IMR-90 (cell line): ENCODE results near the gene PTCD1. TPM values are rescaled to one million over a fixed set of nuclear protein-coding genes. Genes with fewer than 3 reads are reported as not detected.

Experiments
- ATAC-seq: fragments of 200-7000 bp; cut with Tn5 transposase; 2 replicates; pipeline ENCODE4 v1.9.1; 2020; ENCODE audit warnings: low read depth, mild to moderate bottlenecking, moderate library complexity
- BruUV-seq: library from RNA; stranded (reverse); fragments of 400-500 nt; replicated peaks from 2 replicates; lab custom pipeline; 2021; lab: Mats Ljungman, UMichigan
- CTCF ChIA-PET: fragments of 300-600 bp; formaldehyde crosslinking; extraction: SDS; loops from one replicate; lab custom pipeline; 2021; ENCODE audit warnings: antibody characterized with exemption; lab: Yijun Ruan, JAX
- POLR2A ChIA-PET: fragments of 300-600 bp; sonication (Branson Sonifier 250); formaldehyde crosslinking; loops from one replicate; lab custom pipeline; 2022; ENCODE audit warnings: antibody characterized with exemption; ENCODE audit not compliant: unreplicated experiment; lab: Charles Lee
- DNase-seq: peaks from one replicate; pipeline ENCODE4 v3.0.0; 2013
- H2AFZ ChIP-seq: replicated peaks from 2 replicates; pipeline ENCODE3; 2013; ENCODE audit warnings: low read length, mild to moderate bottlenecking; ENCODE audit not compliant: poor library complexity
- H2AK5ac ChIP-seq: 2 replicates; pipeline ENCODE4 v1.6.1; 2013; ENCODE audit warnings: low read depth, low read length, inconsistent platforms
- H2AK9ac ChIP-seq: replicated peaks from 2 replicates; pipeline ENCODE3; 2013; ENCODE audit warnings: mild to moderate bottlenecking, low read depth, low read length, moderate library complexity; ENCODE audit not compliant: poor library complexity
- H2BK120ac ChIP-seq: 2 replicates; pipeline ENCODE4 v1.6.1; 2013; ENCODE audit warnings: low read depth, low read length, inconsistent platforms
- H2BK15ac ChIP-seq: 3 replicates; pipeline ENCODE4 v1.6.1; 2013; ENCODE audit warnings: low read depth, low read length, inconsistent platforms
- H2BK20ac ChIP-seq: 2 replicates; pipeline ENCODE4 v1.6.1; 2013; ENCODE audit warnings: low read depth, mild to moderate bottlenecking, inconsistent platforms, low read length, moderate library complexity
- H2BK5ac ChIP-seq: 2 replicates; pipeline ENCODE4 v1.6.1; 2013; ENCODE audit warnings: mild to moderate bottlenecking, low read depth, low read length, inconsistent platforms; ENCODE audit not compliant: poor library complexity, severe bottlenecking
- H3K14ac ChIP-seq: replicated peaks from 2 replicates; pipeline ENCODE4 v1.6.1; 2013; ENCODE audit warnings: low read depth, low read length, inconsistent platforms
- H3K18ac ChIP-seq: 2 replicates; pipeline ENCODE4 v1.6.1; 2013; ENCODE audit warnings: low read depth, low read length, control low read depth
- H3K23ac ChIP-seq: 2 replicates; pipeline ENCODE4 v1.6.1; 2013; ENCODE audit warnings: low read depth, low read length, inconsistent platforms
- H3K27ac ChIP-seq: 2 replicates; pipeline ENCODE4 v1.5.1; 2013; ENCODE audit warnings: mild to moderate bottlenecking, control low read depth, low read length; ENCODE audit not compliant: insufficient read depth
- H3K27me3 ChIP-seq: 2 replicates; pipeline ENCODE4 v1.6.1; 2013; ENCODE audit warnings: low read length; ENCODE audit not compliant: control insufficient read depth, insufficient read depth
- H3K36me3 ChIP-seq: 2 replicates; pipeline ENCODE4 v1.6.1; 2013; ENCODE audit warnings: low read length, mixed read lengths; ENCODE audit not compliant: control insufficient read depth, insufficient read depth
- H3K4ac ChIP-seq: 2 replicates; pipeline ENCODE4 v1.6.1; 2013; ENCODE audit warnings: low read depth, low read length, inconsistent platforms
- H3K4me1 ChIP-seq: 2 replicates; pipeline ENCODE4 v1.6.1; 2013; ENCODE audit warnings: low read length, mixed read lengths; ENCODE audit not compliant: control insufficient read depth, insufficient read depth
- H3K4me2 ChIP-seq: 2 replicates; pipeline ENCODE4 v1.6.1; 2013; ENCODE audit warnings: low read depth, mild to moderate bottlenecking, control low read depth, low read length, moderate library complexity
- H3K4me3 ChIP-seq: 2 replicates; pipeline ENCODE4 v1.5.1; 2013; ENCODE audit warnings: low read depth, mild to moderate bottlenecking, control low read depth, low read length, moderate library complexity; ENCODE audit not compliant: insufficient read depth
- H3K56ac ChIP-seq: 2 replicates; pipeline ENCODE4 v1.6.1; 2013; ENCODE audit warnings: low read length, inconsistent platforms; ENCODE audit not compliant: insufficient read depth; ENCODE audit errors: extremely low read depth
- H3K79me1 ChIP-seq, 2 experiments: 2 replicates each; pipeline ENCODE4 v1.6.1; 2013; ENCODE audit warnings: low read length in 2 of 2, inconsistent platforms in 1 of 2, low read depth in 1 of 2
- H3K9ac ChIP-seq: 2 replicates; pipeline ENCODE4 v1.6.1; 2013; ENCODE audit warnings: low read depth, low read length, control low read depth
- H3K9me1 ChIP-seq: 2 replicates; pipeline ENCODE4 v1.6.1; 2013; ENCODE audit warnings: low read length, inconsistent platforms; ENCODE audit not compliant: insufficient read depth
- H3K9me3 ChIP-seq: 2 replicates; pipeline ENCODE4 v1.6.1; 2013; ENCODE audit warnings: low read length; ENCODE audit not compliant: control insufficient read depth, insufficient read depth
- H4K20me1 ChIP-seq: 2 replicates; pipeline ENCODE4 v1.6.1; 2013; ENCODE audit warnings: low read length, inconsistent platforms; ENCODE audit not compliant: insufficient read depth
- H4K5ac ChIP-seq: 2 replicates; pipeline ENCODE4 v1.6.1; 2013; ENCODE audit warnings: mild to moderate bottlenecking, low read depth, low read length, control low read depth
- H4K8ac ChIP-seq, 2 experiments: 2 replicates each; pipeline ENCODE4 v1.6.1; 2013; ENCODE audit warnings: low read depth in 2 of 2, low read length in 2 of 2, control low read depth in 1 of 2, inconsistent platforms in 1 of 2
- H4K91ac ChIP-seq: 2 replicates; pipeline ENCODE4 v1.6.1; 2013; ENCODE audit warnings: low read depth, low read length, inconsistent platforms; ENCODE audit not compliant: insufficient read depth
- BHLHE40 ChIP-seq: fragments of 150-350 bp; IDR thresholded peaks from 2 replicates; pipeline ENCODE4 v1.6.1; 2016; ENCODE audit warnings: mild to moderate bottlenecking, low read depth, low read length
- MAFK ChIP-seq: IDR thresholded peaks from 2 replicates; pipeline ENCODE4 v1.6.1; 2012; ENCODE audit warnings: low read depth, low read length, improper control_type of control experiment
- MAZ ChIP-seq: IDR thresholded peaks from 2 replicates; pipeline ENCODE4 v1.6.1; 2012; ENCODE audit warnings: low read depth, mild to moderate bottlenecking, low read length, improper control_type of control experiment, moderate library complexity, borderline replicate concordance
- MXI1 ChIP-seq: IDR thresholded peaks from 2 replicates; pipeline ENCODE4 v1.6.1; 2012; ENCODE audit warnings: low read depth, mild to moderate bottlenecking, low read length, moderate library complexity, borderline replicate concordance
- NFE2L2 ChIP-seq: fragments of 150-350 bp; IDR thresholded peaks from 2 replicates; pipeline ENCODE4 v1.6.1; 2016; ENCODE audit warnings: low read depth, mild to moderate bottlenecking, low read length
- POLR2A ChIP-seq: IDR thresholded peaks from 2 replicates; pipeline ENCODE4 v1.6.1; 2012; ENCODE audit warnings: mild to moderate bottlenecking, low read depth, low read length
- RCOR1 ChIP-seq: IDR thresholded peaks from 2 replicates; pipeline ENCODE4 v1.6.1; 2012; ENCODE audit warnings: mild to moderate bottlenecking, low read length, improper control_type of control experiment; ENCODE audit not compliant: insufficient replicate concordance
- RFX5 ChIP-seq: IDR thresholded peaks from 2 replicates; pipeline ENCODE4 v1.8.0; 2012; ENCODE audit warnings: low read depth, mild to moderate bottlenecking, low read length, moderate library complexity
- SMC3 ChIP-seq: fragments of 150-350 bp; IDR thresholded peaks from 2 replicates; pipeline ENCODE4 v1.6.1; 2016; ENCODE audit warnings: low read depth, mild to moderate bottlenecking, antibody characterized with exemption, low read length, moderate library complexity
- WGBS, 2 experiments: methylation state at CpG; one replicate each; pipeline versions ENCODE4 v1.1.5 to v1.1.7; 2013; ENCODE audit warnings: missing lambda C conversion rate in 2 of 2; ENCODE audit not compliant: insufficient read length in 1 of 2; ENCODE audit errors: extremely low coverage in 2 of 2; 5-methylcytosine and 5-hydroxymethylcytosine counted together
- dilution Hi-C: fragments of 300-500 bp; cut with HindIII; formaldehyde crosslinking; loops from one replicate; pipeline ENCODE4 v1.14.3; 2018; ENCODE audit warnings: low sequenced_read_pairs; ENCODE audit not compliant: unreplicated experiment
- in situ Hi-C: fragments of 300-500 bp; cut with MboI; formaldehyde crosslinking; loops from 3 replicates; pipeline ENCODE4 v1.14.3; 2019; ENCODE audit warnings: low sequenced_read_pairs, inconsistent platforms, mixed read lengths
- intact Hi-C: fragments of 100-400 bp; cut with micrococcal nuclease; formaldehyde crosslinking; loops from 2 replicates; pipeline ENCODE4 v1.10.0; 2022
- polyA plus RNA-seq, 3 experiments: library from polyadenylated mRNA; depleted of rRNA; stranded (reverse); fragments of >200 nt; gene quantifications; 2 replicates each; pipeline ENCODE4 v1.2.3, GENCODE V29; 2012; ENCODE audit warnings: low replicate concordance in 1 of 3
- total RNA-seq: library from RNA; depleted of rRNA; stranded (reverse); fragments of >200 nt; gene quantifications from 2 replicates; pipeline ENCODE4 v1.2.3, GENCODE V29; 2012
- TF ChIP-seq, protein P1 (sequence below): fragments of 150-350 bp; IDR thresholded peaks from 2 replicates; pipeline ENCODE4 v1.6.1; 2016; ENCODE audit warnings: low read depth, mild to moderate bottlenecking, low read length, moderate library complexity, borderline replicate concordance
- TF ChIP-seq, protein P2 (sequence below): fragments of 150-350 bp; IDR thresholded peaks from 2 replicates; pipeline ENCODE4 v1.6.1; 2017; ENCODE audit warnings: mild to moderate bottlenecking, antibody characterized with exemption, low read length, low read depth

PTCD1 gene
- total and polyA plus RNA-seq, 2 of the 4 experiments (the other 2 are of a cell fraction): 2.2 to 4.0 TPM

DNA sequence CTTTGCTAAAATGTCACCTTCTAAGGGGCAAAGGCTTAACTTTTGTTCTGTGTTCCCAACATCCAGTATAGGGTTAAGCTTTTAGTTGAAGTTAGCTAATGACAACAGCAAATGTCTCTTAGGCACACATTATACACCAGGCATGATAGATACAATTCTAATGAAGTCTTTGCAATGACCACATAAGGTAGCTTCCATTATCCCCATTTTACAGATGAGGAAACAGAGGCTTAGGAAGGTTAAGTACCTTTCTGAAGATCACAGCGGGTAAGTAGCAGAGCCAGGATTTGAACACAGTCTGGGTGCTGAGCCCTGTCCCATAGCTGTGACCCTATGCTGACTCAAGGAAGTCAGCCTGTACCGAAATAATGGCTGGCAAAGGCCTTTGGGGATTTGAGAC, 28.0 kb downstream of the PTCD1 start:
- DNase-seq (no peak), ATAC-seq (no peak)
- no peak overlapping the region for H3K18ac ChIP-seq
- no peak overlapping the region for H3K27ac ChIP-seq
- no peak overlapping the region for H3K4me2 ChIP-seq
- no peak overlapping the region for H3K56ac ChIP-seq
- no TSS peak for BruUV-seq
- peaks cover 4% of the 10 kb centered on the region; the same call in 1 of the 2 replicates for H3K4me1 ChIP-seq
- H3K9me3 ChIP-seq: no peaks in the 10 kb centered on the region
- H2BK5ac ChIP-seq: no peak overlapping the region
- H2AK5ac ChIP-seq: no peak overlapping the region
- peaks cover 41% of the 10 kb centered on the region for H4K20me1 ChIP-seq
- POLR2A ChIA-PET: no interaction called here
- H3K14ac ChIP-seq: no peak overlapping the region
- no peak overlapping the region for H2BK20ac ChIP-seq
- H3K9ac ChIP-seq: no peak overlapping the region
- no peak overlapping the region for H4K5ac ChIP-seq
- H2AFZ ChIP-seq: no peak overlapping the region
- CTCF ChIA-PET: interaction anchor here (0.6 kb wide), 1 partner anchor 201 kb away, joined by 7 read pairs; no protein-coding TSS in a partner anchor
- H2AK9ac ChIP-seq: no peak overlapping the region
- H3K36me3 ChIP-seq: peaks cover 33% of the 10 kb centered on the region
- H3K9me1 ChIP-seq: peaks cover under 1% of the 10 kb centered on the region; the same call in 1 of the 2 replicates
- no peak overlapping the region for H3K4ac ChIP-seq
- H2BK120ac ChIP-seq: no peak overlapping the region
- H3K79me1 ChIP-seq: peaks cover 20 to 45% of the 10 kb centered on the region in 2 experiments; a peak in 3 of 4 replicates
- H4K91ac ChIP-seq: no peak overlapping the region
- H4K8ac ChIP-seq: no peak overlapping the region
- no CpG with 5 or more reads among the region's 2 CpGs for WGBS, 2 experiments
- in situ Hi-C loops: no loop called here
- H3K4me3 ChIP-seq: no peak overlapping the region
- H2BK15ac ChIP-seq: no peak overlapping the region
- no peak overlapping the region for H3K23ac ChIP-seq
- H3K27me3 ChIP-seq: no peaks in the 10 kb centered on the region
- TF ChIP-seq MXI1 (no peak), MAZ (no peak), BHLHE40 (no peak), RCOR1 (no peak), MAFK (no peak), SMC3 (no peak), RFX5 (no peak), NFE2L2 (no peak), POLR2A (no peak)
- TF ChIP-seq, protein P1, sequence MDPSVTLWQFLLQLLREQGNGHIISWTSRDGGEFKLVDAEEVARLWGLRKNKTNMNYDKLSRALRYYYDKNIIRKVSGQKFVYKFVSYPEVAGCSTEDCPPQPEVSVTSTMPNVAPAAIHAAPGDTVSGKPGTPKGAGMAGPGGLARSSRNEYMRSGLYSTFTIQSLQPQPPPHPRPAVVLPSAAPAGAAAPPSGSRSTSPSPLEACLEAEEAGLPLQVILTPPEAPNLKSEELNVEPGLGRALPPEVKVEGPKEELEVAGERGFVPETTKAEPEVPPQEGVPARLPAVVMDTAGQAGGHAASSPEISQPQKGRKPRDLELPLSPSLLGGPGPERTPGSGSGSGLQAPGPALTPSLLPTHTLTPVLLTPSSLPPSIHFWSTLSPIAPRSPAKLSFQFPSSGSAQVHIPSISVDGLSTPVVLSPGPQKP: no peak
- TF ChIP-seq, protein P2, sequence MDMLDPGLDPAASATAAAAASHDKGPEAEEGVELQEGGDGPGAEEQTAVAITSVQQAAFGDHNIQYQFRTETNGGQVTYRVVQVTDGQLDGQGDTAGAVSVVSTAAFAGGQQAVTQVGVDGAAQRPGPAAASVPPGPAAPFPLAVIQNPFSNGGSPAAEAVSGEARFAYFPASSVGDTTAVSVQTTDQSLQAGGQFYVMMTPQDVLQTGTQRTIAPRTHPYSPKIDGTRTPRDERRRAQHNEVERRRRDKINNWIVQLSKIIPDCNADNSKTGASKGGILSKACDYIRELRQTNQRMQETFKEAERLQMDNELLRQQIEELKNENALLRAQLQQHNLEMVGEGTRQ: no peak
- dilution Hi-C loops: no loop called here
- intact Hi-C loops: no loop called here
